HG03442 (cell line): Measurements from ENCODE around the gene MVB12B.

Source experiments
- ATAC-seq: cut with Tn5 transposase; IDR thresholded peaks from one replicate; pipeline ENCODE4 v1.9.1; 2021; ENCODE audit warnings: mild to moderate bottlenecking, moderate library complexity; ENCODE audit not compliant: unreplicated experiment

MVB12B gene

GRCh38 chr9:126401581-126401980, 75.0 kb downstream of the MVB12B start:
- no peak for ATAC-seq

DNA sequence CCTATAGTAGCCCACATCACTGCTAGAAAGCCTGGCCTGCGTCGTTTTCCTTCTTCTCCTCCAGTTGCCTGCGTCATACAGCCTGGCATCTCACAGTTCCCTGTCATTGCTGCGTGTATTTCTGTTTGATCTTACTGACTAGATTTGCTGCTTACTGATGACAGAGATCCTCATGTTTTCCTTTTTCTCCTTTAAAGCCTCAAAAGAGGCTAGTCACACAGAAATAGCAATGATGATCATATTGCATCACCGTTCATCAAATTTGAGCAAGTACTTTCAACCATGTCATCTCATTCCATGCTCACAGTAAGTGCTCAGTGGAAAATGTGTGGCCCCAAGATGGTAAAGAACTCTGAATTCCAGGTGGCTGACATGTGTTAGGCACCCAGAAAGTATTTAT, 76.8 kb downstream of the MVB12B start:
- ATAC-seq = no peak

- ATAC-seq = no peak
These were observed 77.8 kb downstream of the MVB12B start for GRCh38 chr9:126404459-126404858.

- ATAC-seq = no peak
These were observed 79.5 kb downstream of the MVB12B start for GRCh38 chr9:126406075-126406667.

- no peak for ATAC-seq
These were observed 80.7 kb downstream of the MVB12B start for GRCh38 chr9:126407114-126407870.

DNA sequence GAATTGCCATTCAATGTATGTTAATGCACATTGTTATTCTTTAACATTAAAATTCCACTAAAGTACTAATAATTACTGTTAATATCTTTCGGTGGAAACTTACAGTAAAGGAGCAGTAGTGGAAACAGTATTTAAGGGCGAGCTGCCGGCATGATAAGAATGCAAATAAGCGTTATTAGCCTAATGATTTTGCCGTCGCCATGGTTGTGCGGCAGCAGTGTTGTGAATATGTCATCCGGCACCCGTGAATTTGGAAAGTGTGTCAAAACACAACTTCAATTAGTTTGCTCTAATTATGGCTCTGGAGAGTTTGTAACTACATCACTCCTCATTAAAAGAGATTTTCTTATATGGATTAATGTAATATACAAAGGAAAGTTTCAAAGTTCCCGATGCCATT, 81.4 kb downstream of the MVB12B start:
- no peak for ATAC-seq

DNA sequence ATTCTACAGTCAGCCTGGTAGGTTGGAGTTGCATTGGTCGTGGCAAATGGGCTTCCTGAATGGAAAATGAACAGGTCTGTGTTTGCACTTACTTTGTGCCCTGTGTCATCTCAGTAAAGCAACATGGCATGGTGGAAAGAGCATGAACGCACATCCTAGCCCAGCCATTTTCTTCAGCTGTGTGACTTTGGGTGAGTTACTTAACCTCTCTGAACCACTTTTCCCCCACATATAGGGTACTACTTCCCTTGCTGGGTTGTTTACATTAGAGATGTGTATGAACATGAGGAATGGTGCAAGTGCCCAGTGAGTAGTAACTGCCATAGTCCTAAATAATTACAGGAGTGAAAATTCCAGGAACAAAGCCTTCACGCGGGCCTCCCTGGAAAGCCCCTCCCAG, 83.6 kb downstream of the MVB12B start:
- ATAC-seq = no peak

DNA sequence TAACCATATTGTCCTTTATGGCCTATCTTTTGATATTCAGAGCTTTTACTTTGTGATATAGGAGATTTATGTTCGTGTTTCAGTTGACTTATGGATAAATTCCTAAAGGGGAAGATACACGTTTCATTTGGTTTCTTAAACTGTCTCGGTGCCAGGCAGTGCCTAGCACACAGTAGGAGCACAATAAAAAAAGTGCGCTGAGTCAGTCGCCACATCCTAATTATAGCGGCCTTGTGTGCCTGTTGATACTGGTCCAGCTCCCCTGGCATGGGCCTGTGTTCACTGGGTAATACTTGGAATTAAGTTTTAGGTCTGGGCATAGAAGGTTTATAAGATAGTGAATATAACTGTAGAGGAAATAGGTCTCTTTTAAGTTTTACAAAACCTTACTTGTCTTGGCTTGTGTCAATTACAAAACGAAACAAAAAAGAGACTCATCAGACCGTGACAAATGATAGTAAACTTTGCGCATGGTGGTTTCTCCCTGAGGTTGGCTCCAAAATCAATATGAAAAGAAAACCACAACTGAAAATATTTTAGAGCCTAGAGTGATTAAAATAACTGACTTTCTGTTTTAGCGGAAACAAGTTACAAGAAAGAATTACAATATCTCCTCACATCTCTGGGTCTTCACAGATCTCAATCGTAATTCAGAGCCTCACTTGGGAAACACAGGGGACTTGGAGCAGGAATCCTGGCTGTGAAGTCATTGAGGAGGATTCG, 84.8 kb downstream of the MVB12B start:
- ATAC-seq = no peak

DNA sequence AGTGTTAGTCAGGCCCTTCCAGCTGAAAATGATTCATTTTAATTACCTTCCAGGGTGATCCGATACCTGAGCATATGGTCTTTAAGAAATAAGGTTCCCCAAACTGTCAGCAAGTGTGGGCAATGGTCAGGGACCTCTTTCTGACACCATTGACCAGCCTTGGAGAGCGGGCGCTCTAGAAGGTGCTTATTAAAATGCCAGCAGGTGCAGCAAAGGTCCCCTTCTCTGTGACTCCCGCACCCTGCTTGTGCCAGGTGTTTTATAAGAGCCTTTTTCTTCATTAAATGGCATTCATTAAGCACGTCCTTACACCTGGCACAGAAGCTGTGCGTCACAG, 85.3 kb downstream of the MVB12B start:
- no peak for ATAC-seq

GRCh38 chr9:126412905-126413304, 86.3 kb downstream of the MVB12B start:
- ATAC-seq = no peak

DNA sequence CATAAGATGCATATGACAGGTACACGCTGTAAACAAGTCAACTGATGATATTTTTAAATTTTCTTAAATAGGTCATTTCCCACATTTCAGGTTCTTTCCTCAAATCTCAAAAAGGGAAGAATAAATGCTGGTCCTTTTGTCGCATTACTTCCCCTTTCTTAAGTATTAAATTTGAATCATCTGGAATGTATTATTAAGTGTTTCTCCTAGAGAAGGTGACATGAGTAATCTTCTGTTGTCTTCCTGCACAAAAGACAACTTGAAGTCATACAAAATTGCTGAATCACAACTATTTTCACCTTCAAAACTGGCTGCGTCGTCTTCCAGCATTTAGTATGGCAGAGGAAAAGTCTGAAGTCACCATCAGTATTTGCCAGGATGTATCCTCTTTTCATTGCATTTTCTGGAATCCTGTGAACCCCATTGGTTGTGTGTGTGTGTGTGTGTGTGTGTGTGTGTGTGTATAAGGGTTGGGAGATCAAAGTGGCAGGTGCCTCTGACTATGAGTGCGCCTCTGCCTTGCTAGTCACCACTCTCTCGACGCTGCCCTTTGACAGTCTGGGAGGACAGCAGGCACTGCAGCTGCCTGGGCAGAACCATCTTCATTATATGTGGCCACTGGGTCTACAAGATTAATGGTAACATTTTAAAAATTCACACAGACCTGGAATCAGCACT, 86.9 kb downstream of the MVB12B start:
- ATAC-seq = no peak

DNA sequence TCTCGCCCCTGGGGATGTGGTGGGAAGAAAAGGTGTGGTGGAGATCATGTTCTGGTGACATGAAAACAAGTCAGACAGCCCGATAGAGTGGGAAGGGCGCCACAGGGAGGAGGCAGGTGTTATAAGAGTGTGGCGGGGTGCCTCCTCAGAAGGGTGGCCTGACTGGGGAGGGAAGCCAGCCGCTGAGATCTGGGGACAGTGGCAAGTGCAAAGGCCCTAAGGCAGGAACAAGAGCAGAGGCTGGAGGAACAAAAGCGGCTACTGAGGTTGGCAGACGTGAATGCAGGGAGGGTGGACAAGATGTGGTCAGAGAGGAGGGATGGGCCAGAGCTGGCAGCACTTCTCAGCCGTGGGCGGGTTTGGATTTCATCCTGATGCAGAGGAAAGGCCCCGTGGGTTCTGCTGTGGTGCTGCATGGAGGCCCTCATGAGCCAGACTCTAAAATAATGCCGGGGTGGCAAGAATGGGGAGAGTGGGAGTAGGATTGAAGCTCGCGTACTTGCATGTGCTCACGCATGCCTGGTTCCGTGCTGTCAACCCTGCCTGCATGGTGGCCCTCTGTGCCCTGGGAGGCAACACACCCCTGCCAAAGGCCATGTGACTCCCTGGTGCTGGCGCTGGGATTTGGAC, 89.2 kb downstream of the MVB12B start:
- ATAC-seq = no peak

- no peak for ATAC-seq
These were observed 90.4 kb downstream of the MVB12B start for GRCh38 chr9:126417043-126417442.

DNA sequence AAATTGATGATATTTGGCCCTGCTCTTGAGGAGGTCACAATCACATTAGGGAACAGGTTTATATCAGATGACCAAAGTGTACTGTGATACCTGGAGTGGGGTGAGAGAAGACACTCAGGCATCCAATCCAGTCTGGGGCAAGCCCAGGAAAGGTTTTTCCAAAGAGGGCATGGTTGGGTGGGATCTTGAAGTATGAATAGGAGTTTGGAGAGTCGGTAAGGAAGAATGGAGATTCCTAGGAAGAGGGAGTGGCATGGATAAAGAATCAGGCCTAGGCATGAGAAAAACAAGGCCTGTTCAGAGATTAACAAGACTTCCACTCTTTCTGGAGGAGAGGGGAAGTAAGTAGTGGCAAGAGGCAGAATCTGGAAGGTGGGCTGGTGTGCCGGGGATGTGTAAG, 91.1 kb downstream of the MVB12B start:
- no peak for ATAC-seq

GRCh38 chr9:126418608-126419007, 92.0 kb downstream of the MVB12B start:
- no peak for ATAC-seq

DNA sequence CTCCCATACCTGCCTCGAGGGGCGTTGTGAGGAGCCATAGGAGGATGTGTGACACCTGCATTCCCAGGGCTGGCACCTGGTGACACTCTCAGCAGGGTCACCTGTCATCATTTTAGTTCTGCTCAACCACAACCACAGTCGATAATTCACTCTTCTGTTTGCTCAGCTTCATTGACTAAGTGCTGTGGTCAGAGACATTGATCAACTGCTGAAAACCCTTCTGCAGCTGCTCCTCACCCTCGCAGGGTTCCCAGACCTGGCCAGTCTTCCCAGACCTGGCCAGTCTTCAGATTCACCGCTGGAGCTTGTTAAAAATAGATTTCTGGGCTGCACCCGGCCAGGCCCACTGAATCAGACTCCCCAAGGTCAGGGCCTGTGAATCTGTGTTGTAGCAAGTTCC, 92.8 kb downstream of the MVB12B start:
- ATAC-seq = no peak

GRCh38 chr9:126420135-126420534, 93.5 kb downstream of the MVB12B start:
- ATAC-seq = no peak

DNA sequence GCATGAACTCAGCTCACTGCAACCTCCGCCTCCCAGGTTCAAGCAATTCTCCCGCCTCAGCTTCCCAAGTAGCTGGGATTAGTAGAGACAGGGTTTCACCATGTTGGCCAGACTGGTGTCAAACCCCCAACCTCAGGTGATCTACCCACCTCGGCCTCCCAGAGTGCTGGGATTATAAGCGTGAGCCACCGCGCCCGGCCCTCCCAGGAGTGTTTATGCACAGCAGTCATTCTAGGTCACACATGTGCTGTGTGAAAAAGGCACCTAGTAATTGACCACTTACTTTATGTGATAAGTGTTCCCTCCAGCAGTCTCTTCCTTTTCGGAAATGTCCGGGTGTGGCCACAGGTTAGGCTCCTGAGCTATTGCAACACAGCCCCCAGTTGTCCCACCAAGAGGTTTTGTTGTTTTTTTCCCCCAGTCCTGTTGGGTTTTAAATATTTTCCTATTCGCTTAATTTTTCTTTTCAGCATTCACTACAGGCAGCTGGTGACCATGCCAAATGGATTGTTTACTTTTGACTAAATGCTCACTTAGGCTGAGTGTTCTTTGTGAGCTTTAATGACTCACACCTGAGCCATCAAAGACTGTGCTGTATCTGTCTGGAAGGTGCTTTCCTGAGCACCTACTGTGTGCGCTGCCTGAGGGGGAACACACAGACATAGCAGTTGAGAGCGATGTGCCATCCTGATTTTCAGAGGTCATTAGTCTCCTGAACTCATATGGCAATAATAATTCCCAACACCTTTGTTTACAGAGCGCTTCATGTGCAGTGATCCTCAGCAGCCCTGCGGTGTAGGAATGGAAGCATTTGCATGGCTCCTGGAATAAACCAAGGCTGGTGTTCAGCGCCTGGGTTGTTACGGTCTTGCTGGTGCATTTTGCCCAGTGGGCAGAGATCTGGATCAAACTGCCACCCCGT, 94.3 kb downstream of the MVB12B start:
- ATAC-seq = no peak

GRCh38 chr9:126421567-126422428, 95.2 kb downstream of the MVB12B start:
- ATAC-seq = no peak
